Measurements from ENCODE around the gene DFFB. TPM values are rescaled to one million over a fixed set of nuclear protein-coding genes. Genes with fewer than 3 reads are reported as not detected.

Gene DFFB
- total and polyA plus RNA-seq, 9 donors: 6.8 to 12.8 (median 8.4) TPM

DNA sequence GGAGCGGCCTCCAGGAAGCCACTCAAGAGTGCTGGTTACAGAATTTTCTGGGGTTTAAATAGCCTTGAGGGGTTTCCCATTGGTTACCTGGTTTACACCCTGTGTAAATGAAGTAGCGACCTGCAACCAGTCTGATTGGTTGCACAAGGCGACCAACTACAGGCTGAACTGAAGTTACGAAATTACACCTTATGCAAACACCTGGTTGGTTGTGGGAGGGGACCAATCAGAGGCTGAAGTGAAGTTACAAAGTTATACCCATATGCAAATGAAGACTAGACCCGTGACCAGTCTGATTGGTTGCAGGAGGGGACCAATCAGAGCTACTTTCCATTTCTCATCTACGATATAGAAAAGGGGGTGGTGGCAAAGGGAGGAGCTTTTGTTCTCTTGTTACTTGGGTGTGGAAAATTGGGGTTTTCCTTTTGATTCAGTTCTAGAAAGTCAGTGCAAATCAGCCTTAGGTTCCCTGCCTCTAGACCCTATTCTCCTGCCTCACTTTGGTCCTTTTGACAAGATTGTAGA is 65.0 kb downstream of the DFFB start:
- Histone ChIP-seq H3K27me3 (no peaks in the 10 kb centered on the region), H3K9me3 (no peaks in the 10 kb centered on the region), H3K4me1 (ENCODE audit: insufficient read depth) (no peaks in the 10 kb centered on the region), H3K36me3 (no peaks in the 10 kb centered on the region), H3K27ac (no peak overlapping the region), H3K4me3 (no peak overlapping the region)
- intact Hi-C loops (cut with DNase I): no loop called here
- TF ChIP-seq, protein P1, sequence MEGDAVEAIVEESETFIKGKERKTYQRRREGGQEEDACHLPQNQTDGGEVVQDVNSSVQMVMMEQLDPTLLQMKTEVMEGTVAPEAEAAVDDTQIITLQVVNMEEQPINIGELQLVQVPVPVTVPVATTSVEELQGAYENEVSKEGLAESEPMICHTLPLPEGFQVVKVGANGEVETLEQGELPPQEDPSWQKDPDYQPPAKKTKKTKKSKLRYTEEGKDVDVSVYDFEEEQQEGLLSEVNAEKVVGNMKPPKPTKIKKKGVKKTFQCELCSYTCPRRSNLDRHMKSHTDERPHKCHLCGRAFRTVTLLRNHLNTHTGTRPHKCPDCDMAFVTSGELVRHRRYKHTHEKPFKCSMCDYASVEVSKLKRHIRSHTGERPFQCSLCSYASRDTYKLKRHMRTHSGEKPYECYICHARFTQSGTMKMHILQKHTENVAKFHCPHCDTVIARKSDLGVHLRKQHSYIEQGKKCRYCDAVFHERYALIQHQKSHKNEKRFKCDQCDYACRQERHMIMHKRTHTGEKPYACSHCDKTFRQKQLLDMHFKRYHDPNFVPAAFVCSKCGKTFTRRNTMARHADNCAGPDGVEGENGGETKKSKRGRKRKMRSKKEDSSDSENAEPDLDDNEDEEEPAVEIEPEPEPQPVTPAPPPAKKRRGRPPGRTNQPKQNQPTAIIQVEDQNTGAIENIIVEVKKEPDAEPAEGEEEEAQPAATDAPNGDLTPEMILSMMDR (IDR thresholded peaks at IDR 0.05): no peak
- TF ChIP-seq EP300 (IDR thresholded peaks at IDR 0.05) (no peak), POLR2A (IDR thresholded peaks at IDR 0.05) (no peak)
- no peak for DNase-seq
- 70 to 84% (median 76%) methylated on average over 6 of the region's 6 CpGs for WGBS, 3 donors

DNA sequence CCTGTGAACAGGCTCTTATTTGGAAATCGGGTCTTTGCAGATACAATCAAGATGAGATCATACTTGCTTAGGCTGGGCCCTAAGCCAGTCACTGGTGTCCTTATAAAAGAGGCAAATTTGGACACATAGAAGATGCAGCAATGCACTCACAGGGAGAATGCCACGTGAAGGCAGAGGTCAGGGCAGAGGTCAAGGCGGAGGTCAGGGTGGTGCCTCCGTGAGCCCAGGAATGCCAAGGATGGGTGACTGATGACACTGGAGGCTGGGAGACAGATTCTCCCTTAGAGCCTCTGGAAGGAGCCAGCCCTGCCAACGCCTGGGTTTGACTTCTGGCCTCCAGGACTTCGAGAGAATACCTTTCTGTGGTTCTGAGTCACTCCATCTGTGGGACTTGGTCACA is 65.6 kb downstream of the DFFB start:
- Histone ChIP-seq H3K27me3 (no peaks in the 10 kb centered on the region), H3K4me3 (no peak overlapping the region), H3K27ac (no peak overlapping the region), H3K36me3 (no peaks in the 10 kb centered on the region), H3K4me1 (ENCODE audit: insufficient read depth) (no peaks in the 10 kb centered on the region), H3K9me3 (no peaks in the 10 kb centered on the region)
- 70 to 75% (median 72%) methylated on average over 6 of the region's 6 CpGs for WGBS, 3 donors
- no peak for TF ChIP-seq POLR2A (IDR thresholded peaks at IDR 0.05)
- intact Hi-C loops (cut with DNase I): no loop called here
- DNase-seq: no peak

DNA sequence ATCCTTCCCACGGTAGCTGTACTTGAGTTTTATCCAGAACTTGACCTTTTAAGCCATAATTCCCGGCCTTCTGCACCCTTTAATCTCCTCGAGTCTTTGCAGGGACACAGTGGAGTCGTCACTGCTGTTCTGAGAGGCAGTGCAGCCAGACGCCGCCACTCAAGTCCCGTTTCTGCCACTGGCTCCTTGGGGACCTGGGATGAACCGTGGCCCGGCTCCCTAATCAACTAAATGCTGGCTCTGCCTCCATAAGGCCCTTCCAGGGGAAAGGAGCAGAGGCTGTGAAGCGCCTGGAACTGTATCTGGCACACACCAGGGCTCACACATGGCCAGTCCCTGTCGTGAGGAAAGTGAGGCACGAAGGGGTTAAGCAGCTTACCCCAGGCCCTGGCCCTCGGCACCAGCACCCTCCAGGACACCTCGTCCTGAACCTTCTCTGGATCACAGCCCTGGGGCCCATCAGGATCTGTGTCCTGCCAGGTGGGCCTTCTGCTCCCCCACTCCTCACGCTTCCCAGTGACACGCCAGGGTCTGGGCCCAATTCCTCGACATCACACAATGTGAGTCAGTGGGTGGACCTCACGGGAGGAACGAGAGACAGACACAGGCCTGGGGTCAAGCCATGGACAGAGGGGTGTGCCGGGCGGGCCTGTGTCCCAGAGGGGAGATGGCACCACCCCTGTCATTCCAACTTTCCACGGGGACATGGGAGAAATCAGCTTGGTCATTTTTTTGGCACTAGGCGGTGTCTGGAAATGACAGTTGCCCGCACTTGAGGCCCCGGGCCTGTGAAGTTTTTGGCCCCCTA is 66.3 kb downstream of the DFFB start:
- TF ChIP-seq, protein P1 (IDR thresholded peaks at IDR 0.05): no peak
- TF ChIP-seq POLR2A (IDR thresholded peaks at IDR 0.05): no peak

DNA sequence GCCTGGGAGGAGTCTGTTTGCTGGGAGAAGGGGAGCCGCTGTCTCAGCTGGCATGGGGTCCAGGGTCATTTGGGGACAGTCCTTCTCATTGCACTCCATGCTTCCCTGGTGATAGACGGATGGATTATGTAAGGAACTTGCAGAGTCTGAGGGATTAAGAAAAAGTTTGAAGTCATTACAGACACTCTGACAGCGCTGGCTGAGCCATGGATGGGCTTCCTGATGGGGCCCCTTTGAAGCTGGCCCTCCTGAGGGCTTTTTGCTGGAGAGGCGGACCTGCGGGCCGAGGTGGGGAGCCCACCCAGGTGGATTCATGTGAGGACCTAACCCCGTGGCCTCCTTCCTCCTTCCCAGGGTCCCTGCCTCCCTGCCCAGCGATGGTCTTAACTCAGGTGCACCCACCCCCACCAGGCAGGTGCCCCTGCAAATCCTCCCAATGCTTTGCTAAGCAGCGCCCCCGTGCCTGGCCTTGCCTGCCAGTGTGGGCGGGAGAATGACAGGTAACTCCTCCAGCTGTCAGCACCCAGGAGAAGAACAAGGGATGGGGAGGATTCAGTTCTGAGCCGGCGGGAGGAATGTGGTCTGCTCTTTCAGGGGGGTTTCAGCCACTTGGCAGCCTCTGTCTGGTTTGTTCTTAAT is 67.0 kb downstream of the DFFB start:
- 32 to 37% (median 35%) methylated on average over 13 of the region's 13 CpGs for WGBS, 3 donors
- no peak for DNase-seq
- Histone ChIP-seq H3K4me3 (no peak overlapping the region), H3K9me3 (no peaks in the 10 kb centered on the region), H3K36me3 (no peaks in the 10 kb centered on the region), H3K27me3 (no peaks in the 10 kb centered on the region), H3K27ac (no peak overlapping the region), H3K4me1 (ENCODE audit: insufficient read depth) (no peaks in the 10 kb centered on the region)
- TF ChIP-seq EP300 (IDR thresholded peaks at IDR 0.05) (no peak), POLR2A (IDR thresholded peaks at IDR 0.05) (no peak)
- TF ChIP-seq, protein P1 (IDR thresholded peaks at IDR 0.05): no peak
- intact Hi-C loops (cut with DNase I): no loop called here

More for the DNA sequence above, 66.3 kb downstream of the DFFB start:
- Histone ChIP-seq H3K4me3 (no peak overlapping the region), H3K36me3 (no peaks in the 10 kb centered on the region), H3K9me3 (no peaks in the 10 kb centered on the region), H3K4me1 (ENCODE audit: insufficient read depth) (no peaks in the 10 kb centered on the region), H3K27me3 (no peaks in the 10 kb centered on the region), H3K27ac (no peak overlapping the region)
- intact Hi-C loops (cut with DNase I): no loop called here
- WGBS, 3 donors: 74 to 81% (median 79%) methylated on average over 24 to 25 of the region's 25 CpGs
- no peak for DNase-seq

DNA sequence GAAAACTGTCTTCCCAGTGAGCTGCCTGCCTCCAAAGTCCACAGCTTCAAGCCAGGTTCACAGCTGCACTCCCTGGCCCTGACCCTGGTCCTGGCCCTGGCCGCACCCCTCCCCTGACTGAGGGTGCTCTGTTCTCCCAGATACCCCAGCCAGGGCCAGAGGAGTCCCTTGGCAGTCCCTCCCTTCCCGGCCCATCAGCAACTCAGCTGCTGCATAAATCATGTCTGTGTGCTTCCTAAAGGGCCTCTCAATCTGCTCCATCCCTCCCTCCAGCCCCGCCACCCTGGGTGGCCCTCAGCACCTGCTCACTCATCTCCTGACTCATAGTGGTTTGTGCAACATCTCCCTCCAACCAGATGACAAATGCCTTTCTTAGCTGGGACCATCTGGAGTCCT is 67.5 kb downstream of the DFFB start:
- Histone ChIP-seq H3K4me3 (no peak overlapping the region), H3K36me3 (no peaks in the 10 kb centered on the region), H3K27me3 (no peaks in the 10 kb centered on the region), H3K9me3 (no peaks in the 10 kb centered on the region), H3K27ac (no peak overlapping the region), H3K4me1 (ENCODE audit: insufficient read depth) (no peaks in the 10 kb centered on the region)
- no peak for DNase-seq
- TF ChIP-seq EP300 (IDR thresholded peaks at IDR 0.05): no peak
- TF ChIP-seq, protein P1 (IDR thresholded peaks at IDR 0.05): no peak
- no peak for TF ChIP-seq POLR2A (IDR thresholded peaks at IDR 0.05)
- WGBS, 3 donors: 9 to 21% (median 13%) methylated on average over 3 of the region's 3 CpGs
- intact Hi-C loops (cut with DNase I): no loop called here
